ENCODE data around the gene CPA2.

Gene CPA2

DNA sequence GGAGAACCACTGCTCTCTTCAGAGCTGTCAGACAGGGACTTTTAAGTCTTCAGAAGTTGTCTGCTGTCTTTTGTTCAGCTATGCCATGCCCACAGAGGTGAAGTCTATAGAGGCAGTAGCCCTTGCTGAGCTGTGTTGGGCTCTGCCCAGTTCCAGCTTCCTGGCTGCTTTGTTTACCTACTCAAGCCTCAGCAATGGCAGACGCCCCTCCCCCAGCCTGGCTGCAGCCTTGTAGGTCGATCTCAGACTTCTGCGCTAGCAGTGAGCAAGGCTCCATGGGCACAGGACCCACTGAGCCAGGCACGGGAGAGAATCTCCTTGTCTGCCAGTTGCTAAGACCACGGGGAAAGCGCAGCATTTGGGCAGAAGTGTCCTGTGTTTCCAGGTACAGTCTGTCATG lies 12.1 kb upstream of the CPA2 start:
- Histone ChIP-seq H3K27ac (ENCODE audit: low read depth, low read length) (no peak overlapping the region), H3K27me3 (ENCODE audit: insufficient read depth, low read length) (no peaks in the 10 kb centered on the region), H3K79me2 (ENCODE audit: control insufficient read depth, insufficient read depth, low read length, unreplicated experiment) (no peaks in the 10 kb centered on the region), H3K36me3 (ENCODE audit: insufficient read depth, low read length) (no peaks in the 10 kb centered on the region), H2AFZ (ENCODE audit: low read length, unreplicated experiment) (no peak overlapping the region), H3K4me1 (ENCODE audit: control insufficient read depth, insufficient read depth, low read length, unreplicated experiment) (no peaks in the 10 kb centered on the region), H3K4me3 (ENCODE audit: low read depth, low read length) (no peak overlapping the region)

- Histone ChIP-seq H3K4me3 (ENCODE audit: low read depth, low read length) (no peak overlapping the region), H3K79me2 (ENCODE audit: control insufficient read depth, insufficient read depth, low read length, unreplicated experiment) (no peaks in the 10 kb centered on the region), H3K36me3 (ENCODE audit: insufficient read depth, low read length) (no peaks in the 10 kb centered on the region), H3K27ac (ENCODE audit: low read depth, low read length) (no peak overlapping the region), H3K27me3 (ENCODE audit: insufficient read depth, low read length) (no peaks in the 10 kb centered on the region), H2AFZ (ENCODE audit: low read length, unreplicated experiment) (no peak overlapping the region), H3K4me1 (ENCODE audit: control insufficient read depth, insufficient read depth, low read length, unreplicated experiment) (no peaks in the 10 kb centered on the region)
Measured at GRCh38 chr7:130256704-130257103, 10.0 kb upstream of the CPA2 start.

DNA sequence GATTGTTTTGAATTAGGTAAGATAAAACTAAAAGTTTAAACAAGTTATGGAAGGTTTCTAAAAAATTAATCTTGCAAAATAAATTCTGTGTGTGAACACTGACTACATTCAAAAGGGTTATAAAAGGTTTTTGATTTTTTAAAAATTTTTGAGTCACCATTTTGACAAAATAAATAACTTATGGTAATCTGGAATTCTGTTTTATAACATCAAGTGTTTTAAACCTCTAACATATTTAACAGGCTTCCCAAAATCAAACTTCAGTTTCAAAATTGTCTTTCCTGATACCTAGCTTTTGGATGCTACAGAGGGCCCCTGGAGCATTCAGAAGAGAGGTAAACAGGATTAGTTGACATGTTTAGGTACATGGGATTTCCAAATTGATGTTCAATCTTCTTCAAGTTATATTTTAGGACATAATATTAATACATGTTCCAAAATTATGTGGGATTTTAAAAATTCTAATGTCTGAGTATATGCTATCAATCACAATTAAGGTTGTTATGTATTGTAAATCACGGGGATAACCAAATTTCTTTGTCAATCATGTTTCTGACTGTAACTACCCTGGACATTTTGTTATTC lies 8.1 kb upstream of the CPA2 start:
- H3K36me3 ChIP-seq (ENCODE audit: insufficient read depth, low read length), result no peaks in the 10 kb centered on the region
- H2AFZ ChIP-seq (ENCODE audit: low read length, unreplicated experiment), result no peak overlapping the region
- H3K4me1 ChIP-seq (ENCODE audit: control insufficient read depth, insufficient read depth, low read length, unreplicated experiment), result no peaks in the 10 kb centered on the region
- no peaks in the 10 kb centered on the region for H3K27me3 ChIP-seq (ENCODE audit: insufficient read depth, low read length)
- no peak overlapping the region for H3K27ac ChIP-seq (ENCODE audit: low read depth, low read length)
- H3K79me2 ChIP-seq (ENCODE audit: control insufficient read depth, insufficient read depth, low read length, unreplicated experiment), result no peaks in the 10 kb centered on the region
- no peak overlapping the region for H3K4me3 ChIP-seq (ENCODE audit: low read depth, low read length)

GRCh38 chr7:130262448-130262847 lies 4.2 kb upstream of the CPA2 start:
- H3K79me2 ChIP-seq (ENCODE audit: control insufficient read depth, insufficient read depth, low read length, unreplicated experiment), result no peaks in the 10 kb centered on the region
- H2AFZ ChIP-seq (ENCODE audit: low read length, unreplicated experiment), result no peak overlapping the region
- H3K27me3 ChIP-seq (ENCODE audit: insufficient read depth, low read length), result no peaks in the 10 kb centered on the region
- no peak overlapping the region for H3K4me3 ChIP-seq (ENCODE audit: low read depth, low read length)
- H3K27ac ChIP-seq (ENCODE audit: low read depth, low read length), result no peak overlapping the region
- no peaks in the 10 kb centered on the region for H3K36me3 ChIP-seq (ENCODE audit: insufficient read depth, low read length)
- H3K4me1 ChIP-seq (ENCODE audit: control insufficient read depth, insufficient read depth, low read length, unreplicated experiment), result peaks cover 8% of the 10 kb centered on the region

- Histone ChIP-seq H3K4me1 (ENCODE audit: control insufficient read depth, insufficient read depth, low read length, unreplicated experiment) (peaks cover 8% of the 10 kb centered on the region), H3K27me3 (ENCODE audit: insufficient read depth, low read length) (no peaks in the 10 kb centered on the region), H3K36me3 (ENCODE audit: insufficient read depth, low read length) (no peaks in the 10 kb centered on the region), H2AFZ (ENCODE audit: low read length, unreplicated experiment) (no peak overlapping the region), H3K4me3 (ENCODE audit: low read depth, low read length) (no peak overlapping the region), H3K79me2 (ENCODE audit: control insufficient read depth, insufficient read depth, low read length, unreplicated experiment) (no peaks in the 10 kb centered on the region), H3K27ac (ENCODE audit: low read depth, low read length) (no peak overlapping the region)
Measured at GRCh38 chr7:130263130-130263529, 3.5 kb upstream of the CPA2 start.

DNA sequence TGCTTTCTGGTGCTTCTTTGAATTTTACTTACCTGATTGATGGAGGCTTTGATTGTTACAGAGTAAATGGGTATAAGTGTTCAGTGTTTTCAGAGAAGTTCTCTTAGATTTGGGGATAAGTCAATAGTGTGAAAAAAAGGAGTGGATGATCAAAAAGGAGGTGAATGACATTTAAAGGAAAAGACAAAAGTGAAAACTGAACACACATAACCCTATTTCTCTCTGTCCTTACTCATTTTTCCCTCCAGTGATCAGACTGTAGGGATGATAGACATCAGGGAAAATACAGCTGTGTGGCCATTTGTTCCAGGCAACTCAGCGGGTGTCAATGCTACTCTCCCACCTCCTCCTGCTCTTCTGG lies 278 bp downstream of the CPA2 start:
- Histone ChIP-seq H2AFZ (ENCODE audit: low read length, unreplicated experiment) (no peak overlapping the region), H3K27ac (ENCODE audit: low read depth, low read length) (no peak overlapping the region)

DNA sequence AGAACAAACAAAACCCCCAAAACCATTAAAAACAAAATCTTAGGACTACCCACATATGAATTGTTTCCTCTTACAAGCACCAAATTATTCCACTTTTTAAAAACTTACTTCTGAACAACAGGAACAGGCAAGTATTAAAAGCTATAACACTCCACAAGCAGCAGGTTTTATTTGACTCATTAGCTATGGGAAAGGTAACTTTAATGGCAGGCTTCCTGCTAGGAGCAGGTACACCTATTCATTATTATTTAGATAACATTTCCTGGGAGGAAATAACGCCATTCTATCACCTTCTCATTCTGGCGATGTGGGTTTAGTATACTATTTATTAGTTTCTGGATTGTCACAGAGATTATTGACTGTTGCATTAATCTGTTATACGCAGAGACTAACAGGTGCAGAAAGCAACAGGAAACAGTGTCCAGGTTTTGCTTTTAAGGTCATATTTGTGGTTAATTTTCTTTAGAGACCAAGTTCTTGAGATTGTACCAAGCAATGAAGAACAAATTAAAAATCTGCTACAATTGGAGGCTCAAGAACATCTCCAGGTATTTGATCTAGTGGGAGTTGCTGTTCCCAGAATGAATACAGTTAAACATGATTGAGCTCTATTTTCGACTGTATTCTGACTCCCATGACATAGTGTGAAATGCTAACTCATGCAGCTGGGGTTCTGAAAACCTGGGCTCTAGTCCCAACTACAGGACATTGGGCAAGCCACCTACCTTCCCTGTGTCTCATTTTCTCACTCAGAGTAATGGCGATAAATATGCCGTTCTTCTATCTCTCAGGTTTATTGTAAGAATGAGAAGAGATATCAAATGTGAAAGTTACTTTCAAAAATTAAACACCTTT lies 2.0 kb downstream of the CPA2 start:
- Histone ChIP-seq H3K4me1 (ENCODE audit: control insufficient read depth, insufficient read depth, low read length, unreplicated experiment) (peaks cover 8% of the 10 kb centered on the region), H3K36me3 (ENCODE audit: insufficient read depth, low read length) (no peaks in the 10 kb centered on the region), H2AFZ (ENCODE audit: low read length, unreplicated experiment) (no peak overlapping the region), H3K79me2 (ENCODE audit: control insufficient read depth, insufficient read depth, low read length, unreplicated experiment) (no peaks in the 10 kb centered on the region), H3K4me3 (ENCODE audit: low read depth, low read length) (no peak overlapping the region), H3K27ac (ENCODE audit: low read depth, low read length) (no peak overlapping the region), H3K27me3 (ENCODE audit: insufficient read depth, low read length) (no peaks in the 10 kb centered on the region)

More for the DNA sequence above, 278 bp downstream of the CPA2 start:
- no peaks in the 10 kb centered on the region for H3K79me2 ChIP-seq (ENCODE audit: control insufficient read depth, insufficient read depth, low read length, unreplicated experiment)
- H3K36me3 ChIP-seq (ENCODE audit: insufficient read depth, low read length), result no peaks in the 10 kb centered on the region
- peaks cover 8% of the 10 kb centered on the region for H3K4me1 ChIP-seq (ENCODE audit: control insufficient read depth, insufficient read depth, low read length, unreplicated experiment)
- no peak overlapping the region for H3K4me3 ChIP-seq (ENCODE audit: low read depth, low read length)
- no peaks in the 10 kb centered on the region for H3K27me3 ChIP-seq (ENCODE audit: insufficient read depth, low read length)

DNA sequence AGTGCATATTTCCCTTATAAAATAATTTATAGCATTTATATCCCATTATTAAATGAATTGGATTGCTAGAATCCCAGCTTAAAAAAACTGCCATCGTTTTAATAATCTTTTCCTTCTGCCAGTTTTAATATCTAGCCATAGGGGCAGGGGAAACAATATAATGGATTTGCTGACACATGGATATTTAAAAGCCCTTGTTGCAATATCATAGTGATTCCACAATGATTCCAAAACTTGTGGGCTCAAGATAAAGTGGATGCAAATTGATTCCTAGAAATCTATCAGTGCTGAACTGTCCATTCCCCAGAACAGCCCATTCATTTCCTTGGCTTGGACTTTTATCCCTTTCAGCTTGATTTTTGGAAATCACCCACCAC lies 2.6 kb downstream of the CPA2 start:
- H3K27ac ChIP-seq (ENCODE audit: low read depth, low read length), result no peak overlapping the region
- no peaks in the 10 kb centered on the region for H3K36me3 ChIP-seq (ENCODE audit: insufficient read depth, low read length)
- H3K4me1 ChIP-seq (ENCODE audit: control insufficient read depth, insufficient read depth, low read length, unreplicated experiment), result peaks cover 8% of the 10 kb centered on the region
- no peaks in the 10 kb centered on the region for H3K79me2 ChIP-seq (ENCODE audit: control insufficient read depth, insufficient read depth, low read length, unreplicated experiment)
- no peaks in the 10 kb centered on the region for H3K27me3 ChIP-seq (ENCODE audit: insufficient read depth, low read length)
- no peak overlapping the region for H2AFZ ChIP-seq (ENCODE audit: low read length, unreplicated experiment)
- H3K4me3 ChIP-seq (ENCODE audit: low read depth, low read length), result no peak overlapping the region

GRCh38 chr7:130270947-130271800 lies 4.5 kb downstream of the CPA2 start:
- Histone ChIP-seq H3K27ac (ENCODE audit: low read depth, low read length) (no peak overlapping the region), H3K79me2 (ENCODE audit: control insufficient read depth, insufficient read depth, low read length, unreplicated experiment) (no peaks in the 10 kb centered on the region), H3K36me3 (ENCODE audit: insufficient read depth, low read length) (no peaks in the 10 kb centered on the region), H3K4me3 (ENCODE audit: low read depth, low read length) (no peak overlapping the region), H3K4me1 (ENCODE audit: control insufficient read depth, insufficient read depth, low read length, unreplicated experiment) (peaks cover 7% of the 10 kb centered on the region), H3K27me3 (ENCODE audit: insufficient read depth, low read length) (no peaks in the 10 kb centered on the region), H2AFZ (ENCODE audit: low read length, unreplicated experiment) (no peak overlapping the region)

DNA sequence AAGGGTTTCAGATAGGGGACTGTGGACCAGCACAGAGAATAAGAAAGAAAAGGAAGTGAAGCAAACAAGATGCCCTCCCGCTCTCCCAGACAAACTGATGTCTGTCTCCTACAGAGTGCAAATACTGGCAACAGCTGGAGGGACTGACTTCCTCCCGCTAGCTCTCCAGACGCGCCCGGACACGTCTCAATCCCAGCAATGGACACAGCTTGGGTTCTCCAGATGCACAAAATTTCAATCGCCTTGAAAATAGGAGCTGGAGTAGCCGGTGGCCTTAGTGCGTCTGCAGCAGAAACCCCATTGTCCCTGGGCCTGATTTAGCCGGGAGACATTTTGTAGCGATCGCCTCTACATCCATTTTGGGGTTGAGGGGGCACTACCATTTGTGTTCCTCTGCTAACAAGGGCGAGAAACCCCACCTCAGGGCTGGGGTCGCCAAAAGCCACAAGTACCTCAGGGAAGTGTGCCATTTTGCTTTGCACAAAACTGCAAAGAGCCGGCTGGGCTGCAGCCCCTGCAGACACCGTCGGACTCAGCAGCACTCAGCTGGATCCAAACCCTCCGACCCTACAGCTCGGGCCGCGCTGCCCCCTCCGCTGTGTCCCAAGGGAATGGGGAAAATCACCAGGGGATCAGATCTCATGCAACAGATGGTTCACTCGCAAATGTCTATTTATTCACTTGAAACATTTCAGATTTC lies 5.9 kb downstream of the CPA2 start:
- no peak overlapping the region for H3K4me3 ChIP-seq (ENCODE audit: low read depth, low read length)
- H3K4me1 ChIP-seq (ENCODE audit: control insufficient read depth, insufficient read depth, low read length, unreplicated experiment), result peaks cover 11% of the 10 kb centered on the region
- H3K36me3 ChIP-seq (ENCODE audit: insufficient read depth, low read length), result no peaks in the 10 kb centered on the region
- H3K27me3 ChIP-seq (ENCODE audit: insufficient read depth, low read length), result no peaks in the 10 kb centered on the region
- H3K27ac ChIP-seq (ENCODE audit: low read depth, low read length), result no peak overlapping the region
- no peaks in the 10 kb centered on the region for H3K79me2 ChIP-seq (ENCODE audit: control insufficient read depth, insufficient read depth, low read length, unreplicated experiment)
- no peak overlapping the region for H2AFZ ChIP-seq (ENCODE audit: low read length, unreplicated experiment)
